Transverse colon (tissue), 4 donors: Measurements from ENCODE around the gene TMEM253. TPM values are rescaled to one million over a fixed set of nuclear protein-coding genes. Genes with fewer than 3 reads are reported as not detected.

Source experiments
- DNase-seq: peaks from one replicate; pipeline ENCODE4 v3.0.0-alpha.2; 2019
- H3K27ac ChIP-seq, 4 donors: fragments of 200-600 bp; sonication (generic); 2 replicates each; pipeline ENCODE4 v1.5.1; 2016 to 2018; ENCODE audit warnings: inconsistent platforms in 4 of 4
- H3K27me3 ChIP-seq: fragments of 200-600 bp; sonication (generic); 2 replicates; pipeline ENCODE4 v1.5.1; 2017; ENCODE audit warnings: inconsistent platforms
- H3K36me3 ChIP-seq, 4 donors: fragments of 200-600 bp; sonication (generic); 2 replicates each; pipeline ENCODE4 v1.5.1; 2017 to 2019; ENCODE audit warnings: inconsistent platforms in 4 of 4
- H3K4me1 ChIP-seq, 4 donors: fragments of 200-600 bp; sonication (generic); 2 replicates each; pipeline ENCODE4 v1.5.1; 2017 to 2020; ENCODE audit warnings: inconsistent platforms in 4 of 4
- H3K4me3 ChIP-seq, 4 donors: fragments of 200-600 bp; sonication (generic); 1 replicate in 1 of 4; 2 replicates in 3 of 4; pipeline versions ENCODE4 v1.5.1 to v1.6.1; 2017 to 2019; ENCODE audit warnings: inconsistent platforms in 4 of 4
- H3K9me3 ChIP-seq, 2 donors: fragments of 200-600 bp; sonication (generic); 2 replicates each; pipeline ENCODE4 v1.5.1; 2017 to 2019; ENCODE audit warnings: inconsistent platforms in 2 of 2
- EP300 ChIP-seq: sonication (generic); formaldehyde crosslinking; IDR thresholded peaks from one replicate; pipeline ENCODE4 v1.6.1; 2017; ENCODE audit warnings: antibody characterized with exemption, low read depth
- POLR2A ChIP-seq: fragments of 450-650 bp; IDR thresholded peaks from one replicate; pipeline ENCODE4 v1.6.1; 2016; ENCODE audit warnings: antibody characterized with exemption, mild to moderate bottlenecking, moderate library complexity
- POLR2AphosphoS5 ChIP-seq, 3 donors: sonication (generic); formaldehyde crosslinking; IDR thresholded peaks; one replicate each; pipeline ENCODE4 v1.6.1; 2016; ENCODE audit warnings: antibody characterized with exemption in 3 of 3
- WGBS, 2 donors: methylation state at CpG; one replicate each; pipeline ENCODE4 v1.1.5; 2018; ENCODE audit warnings: low coverage in 1 of 2; 5-methylcytosine and 5-hydroxymethylcytosine counted together
- in situ Hi-C, 4 donors: fragments of 200-750 bp; cut with MboI; loops; one replicate each; pipeline versions ENCODE4 v1.15.0 to v1.15.1; 2017; ENCODE audit warnings: low sequenced_read_pairs in 3 of 4, low pct_ligation_motif_present in 1 of 4, low pct_unique_long_range_greater_than_20kb in 1 of 4
- intact Hi-C: fragments of 100-400 bp; cut with DNase I; formaldehyde crosslinking; loops from one replicate; pipeline ENCODE4 v1.15.1; 2023; ENCODE audit warnings: low total_unique reads
- total RNA-seq, 4 donors: library from RNA; depleted of rRNA; stranded (reverse); fragments of >200 nt; gene quantifications; one replicate each; pipeline ENCODE4 v1.1.0, GENCODE V29; 2016
- TF ChIP-seq, protein P1 (sequence below), 5 experiments: fragments of 200-600 bp in 3 of 5; fragments of 450-650 bp in 2 of 5; sonication (generic) in 3 of 5; IDR thresholded peaks; 1 replicate in 2 of 5; 2 replicates in 3 of 5; pipeline ENCODE4 v1.5.1; 2016 to 2017; ENCODE audit warnings: antibody characterized with exemption in 5 of 5, inconsistent platforms in 3 of 5, mild to moderate bottlenecking in 2 of 5, moderate library complexity in 1 of 5

Gene TMEM253
- total RNA-seq, result 10 to 100 TPM; 13.1 to 63.7 (median 41.9) TPM

- DNase-seq, result peak; percentile 84
- Histone ChIP-seq H3K4me1 (peaks cover 45 to 78% (median 72%) of the 10 kb centered on the region in 4 donors), H3K9me3 (no peaks in the 10 kb centered on the region), H3K27me3 (no peaks in the 10 kb centered on the region), H3K36me3 (no peaks in the 10 kb centered on the region), H3K27ac (peak within 1 kb of the TSS; percentile 91 to 99 (median 96)), H3K4me3 (peak within 1 kb of the TSS in 1 of 4 donors; percentile 14)
- WGBS, 2 donors, result 51 to 55% methylated on average over 2 to 5 of the region's 5 CpGs
- TF ChIP-seq POLR2AphosphoS5 (IDR thresholded peaks at IDR 0.05), result peak in 2 of 3 donors; percentile 73 to 79
- no peak for TF ChIP-seq EP300
- TF ChIP-seq POLR2A, result peak; percentile 60
- intact Hi-C loops (no loop called here), in situ Hi-C loops (no loop called here)
Observed at GRCh38 chr14:21100931-21101330, at the start of gene TMEM253. TSS of gene TMEM253 (plus strand) at chr14:21101066. CDS start at chr14:21101344, 278 bp downstream.

DNA sequence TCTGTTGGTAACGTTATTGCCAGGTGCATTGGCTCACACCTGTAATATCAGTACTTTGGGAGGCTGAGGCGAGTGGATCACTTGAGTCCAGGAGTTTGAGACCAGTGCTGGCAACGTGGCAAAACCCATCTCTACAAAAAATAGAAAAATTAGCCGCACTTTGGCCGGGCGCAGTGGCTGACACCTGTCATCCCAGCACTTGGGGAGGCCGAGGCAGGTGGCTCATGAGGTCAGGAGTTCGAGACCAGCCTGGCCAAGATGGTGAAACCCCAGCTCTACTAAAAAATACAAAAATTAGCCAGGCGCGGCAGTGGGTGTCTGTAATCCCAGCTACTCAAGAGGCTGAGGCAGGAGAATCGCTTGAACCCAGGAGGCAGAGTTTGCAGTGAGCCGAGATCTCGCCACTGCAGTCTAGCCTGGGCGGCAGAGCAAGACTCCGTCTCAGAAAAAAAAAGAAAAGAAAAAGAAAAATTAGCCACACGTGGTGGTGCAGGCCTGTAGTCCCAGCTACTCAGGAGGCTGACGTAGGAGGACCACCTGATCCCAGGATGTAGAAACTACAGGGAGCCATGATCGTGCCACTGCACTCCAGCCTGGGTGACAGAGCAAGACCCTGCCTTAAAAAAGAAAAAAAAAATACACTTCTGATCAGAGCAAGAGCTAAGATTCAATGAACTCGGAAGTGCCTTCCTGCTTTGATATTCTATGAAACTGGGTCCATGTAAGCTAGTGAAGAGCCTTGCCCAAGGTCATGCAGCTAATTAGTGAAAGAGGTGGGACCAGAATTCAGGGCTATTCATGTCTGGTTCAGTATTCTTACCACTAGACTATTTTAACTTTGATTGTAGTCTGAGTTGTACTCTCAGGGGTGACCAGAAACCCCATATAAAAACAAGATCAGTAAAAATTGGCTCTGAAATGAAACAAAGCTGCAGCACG lies 47.4 kb upstream of the TMEM253 start:
- intact Hi-C loops, result no loop called here
- Histone ChIP-seq H3K27me3 (no peaks in the 10 kb centered on the region), H3K4me3 (no peak overlapping the region), H3K36me3 (no peaks in the 10 kb centered on the region), H3K4me1 (peaks cover 0 to 39% (median 17%) of the 10 kb centered on the region in 4 donors), H3K27ac (peak overlapping the region; percentile 72 to 80 (median 78)), H3K9me3 (no peaks in the 10 kb centered on the region)
- TF ChIP-seq, protein P1, sequence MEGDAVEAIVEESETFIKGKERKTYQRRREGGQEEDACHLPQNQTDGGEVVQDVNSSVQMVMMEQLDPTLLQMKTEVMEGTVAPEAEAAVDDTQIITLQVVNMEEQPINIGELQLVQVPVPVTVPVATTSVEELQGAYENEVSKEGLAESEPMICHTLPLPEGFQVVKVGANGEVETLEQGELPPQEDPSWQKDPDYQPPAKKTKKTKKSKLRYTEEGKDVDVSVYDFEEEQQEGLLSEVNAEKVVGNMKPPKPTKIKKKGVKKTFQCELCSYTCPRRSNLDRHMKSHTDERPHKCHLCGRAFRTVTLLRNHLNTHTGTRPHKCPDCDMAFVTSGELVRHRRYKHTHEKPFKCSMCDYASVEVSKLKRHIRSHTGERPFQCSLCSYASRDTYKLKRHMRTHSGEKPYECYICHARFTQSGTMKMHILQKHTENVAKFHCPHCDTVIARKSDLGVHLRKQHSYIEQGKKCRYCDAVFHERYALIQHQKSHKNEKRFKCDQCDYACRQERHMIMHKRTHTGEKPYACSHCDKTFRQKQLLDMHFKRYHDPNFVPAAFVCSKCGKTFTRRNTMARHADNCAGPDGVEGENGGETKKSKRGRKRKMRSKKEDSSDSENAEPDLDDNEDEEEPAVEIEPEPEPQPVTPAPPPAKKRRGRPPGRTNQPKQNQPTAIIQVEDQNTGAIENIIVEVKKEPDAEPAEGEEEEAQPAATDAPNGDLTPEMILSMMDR (IDR thresholded peaks at IDR 0.05), result no peak
- TF ChIP-seq POLR2A (no peak), EP300 (no peak), POLR2AphosphoS5 (IDR thresholded peaks at IDR 0.05) (no peak)
- in situ Hi-C loops, result no loop called here
- WGBS, 2 donors, result 84 to 87% methylated on average over 13 to 20 of the region's 20 CpGs
- no peak for DNase-seq

GRCh38 chr14:21054123-21054767 lies 46.6 kb upstream of the TMEM253 start:
- Histone ChIP-seq H3K4me1 (peaks cover 0 to 44% (median 19%) of the 10 kb centered on the region in 4 donors), H3K27me3 (no peaks in the 10 kb centered on the region), H3K9me3 (no peaks in the 10 kb centered on the region), H3K36me3 (no peaks in the 10 kb centered on the region), H3K4me3 (no peak overlapping the region), H3K27ac (peak overlapping the region; percentile 72 to 80 (median 78))
- DNase-seq, result peak; percentile 58
- WGBS, 2 donors, result 37 to 44% methylated on average over 2 to 3 of the region's 3 CpGs
- intact Hi-C loops (no loop called here), in situ Hi-C loops (no loop called here)
- TF ChIP-seq EP300, result no peak
- no peak for TF ChIP-seq POLR2AphosphoS5 (IDR thresholded peaks at IDR 0.05)
- TF ChIP-seq, protein P1 (IDR thresholded peaks at IDR 0.05), result no peak
- no peak for TF ChIP-seq POLR2A

GRCh38 chr14:21054768-21055145 lies 46.1 kb upstream of the TMEM253 start:
- Histone ChIP-seq H3K27me3 (no peaks in the 10 kb centered on the region), H3K36me3 (no peaks in the 10 kb centered on the region), H3K4me3 (no peak overlapping the region), H3K9me3 (no peaks in the 10 kb centered on the region), H3K27ac (peak overlapping the region; percentile 72 to 80 (median 78)), H3K4me1 (peaks cover 0 to 44% (median 20%) of the 10 kb centered on the region in 4 donors)
- WGBS, 2 donors, result 60 to 76% methylated on average over 2 to 4 of the region's 4 CpGs
- TF ChIP-seq, protein P1 (IDR thresholded peaks at IDR 0.05), result no peak
- TF ChIP-seq EP300 (no peak), POLR2A (no peak), POLR2AphosphoS5 (IDR thresholded peaks at IDR 0.05) (no peak)
- in situ Hi-C loops (no loop called here), intact Hi-C loops (no loop called here)
- no peak for DNase-seq
